ENCODE results near the gene LNP1. TPM values are rescaled to one million over a fixed set of nuclear protein-coding genes. Genes with fewer than 3 reads are reported as not detected.
"Not testable (repeated sequence)": the region's sequence is repeated elsewhere in the genome, so short reads cannot be mapped to it uniquely, and the experiment has no call there.

LNP1 gene
- total RNA-seq, 2 experiments from 2014 or later: 2.2 to 2.4 TPM

- Mint-ChIP-seq H3K27ac (no peak overlapping the region), H3K4me3 (no peak overlapping the region), H3K36me3 (ENCODE audit: low read depth) (peaks cover 3% of the 10 kb centered on the region), H3K9me3 (peaks cover 15% of the 10 kb centered on the region), H3K4me1 (ENCODE audit: low read depth) (peaks cover 5% of the 10 kb centered on the region), H3K27me3 (ENCODE audit: low read depth) (peaks cover 3% of the 10 kb centered on the region)
- intact Hi-C loops (cut with micrococcal nuclease): loop anchor here (10.0 kb wide), 3 partner anchors 728 to 1178 kb away; no protein-coding TSS in a partner anchor
- CTCF ChIA-PET: interaction anchor here (0.6 to 6.9 kb wide), 4 partner anchors 108 to 977 kb away, joined by 3 to 115 read pairs (median 4); no protein-coding TSS in a partner anchor
- no peak for DNase-seq
Measured at GRCh38 chr3:100467133-100467532, 65.8 kb downstream of the LNP1 start.

GRCh38 chr3:100468676-100469075, 67.3 kb downstream of the LNP1 start:
- no peak overlapping the region for H3K4me3 Mint-ChIP-seq
- H3K4me1 Mint-ChIP-seq (ENCODE audit: low read depth): peaks cover 5% of the 10 kb centered on the region
- peaks cover 3% of the 10 kb centered on the region for H3K36me3 Mint-ChIP-seq (ENCODE audit: low read depth)
- peaks cover 1% of the 10 kb centered on the region for H3K27me3 Mint-ChIP-seq (ENCODE audit: low read depth)
- H3K27ac Mint-ChIP-seq: no peak overlapping the region
- no peak for DNase-seq
- peaks cover 15% of the 10 kb centered on the region for H3K9me3 Mint-ChIP-seq
- CTCF ChIA-PET: interaction anchor here (1.5 kb wide), 1 partner anchor 121 kb away, joined by 4 read pairs; no protein-coding TSS in a partner anchor
- intact Hi-C loops (cut with micrococcal nuclease): loop anchor here (10.0 kb wide), 3 partner anchors 726 to 1176 kb away; no protein-coding TSS in a partner anchor

- no peaks in the 10 kb centered on the region for H3K27me3 Mint-ChIP-seq (ENCODE audit: low read depth)
- CTCF ChIA-PET: interaction anchor here (1.5 kb wide), 1 partner anchor 11 kb away, joined by 4 read pairs; no protein-coding TSS in a partner anchor
- DNase-seq: no peak
Measured at GRCh38 chr3:100470951-100471350, 69.6 kb downstream of the LNP1 start.

GRCh38 chr3:100471444-100471843, 70.1 kb downstream of the LNP1 start:
- Mint-ChIP-seq H3K4me3 (no peak overlapping the region), H3K27ac (no peak overlapping the region), H3K4me1 (ENCODE audit: low read depth) (no peaks in the 10 kb centered on the region), H3K27me3 (ENCODE audit: low read depth) (no peaks in the 10 kb centered on the region), H3K9me3 (peaks cover 15% of the 10 kb centered on the region), H3K36me3 (ENCODE audit: low read depth) (peaks cover 3% of the 10 kb centered on the region)
- no peak for DNase-seq
- intact Hi-C loops (cut with micrococcal nuclease): no loop called here
- CTCF ChIA-PET: interaction anchor here (1.5 kb wide), 1 partner anchor 10 kb away, joined by 4 read pairs; no protein-coding TSS in a partner anchor

More at GRCh38 chr3:100470951-100471350, 69.6 kb downstream of the LNP1 start:
- Mint-ChIP-seq H3K4me1 (ENCODE audit: low read depth) (peaks cover 3% of the 10 kb centered on the region), H3K36me3 (ENCODE audit: low read depth) (peaks cover 3% of the 10 kb centered on the region), H3K27ac (no peak overlapping the region), H3K4me3 (no peak overlapping the region), H3K9me3 (peaks cover 15% of the 10 kb centered on the region)
- intact Hi-C loops (cut with micrococcal nuclease): no loop called here

GRCh38 chr3:100477851-100478360, 76.6 kb downstream of the LNP1 start:
- CTCF ChIA-PET; H3K4me1 Mint-ChIP-seq (ENCODE audit: low read depth); H3K4me3 Mint-ChIP-seq; H3K36me3 Mint-ChIP-seq (ENCODE audit: low read depth); intact Hi-C loops (cut with micrococcal nuclease); H3K27ac Mint-ChIP-seq; H3K9me3 Mint-ChIP-seq; DNase-seq; H3K27me3 Mint-ChIP-seq (ENCODE audit: low read depth): not testable (repeated sequence)

GRCh38 chr3:100478521-100478920, 77.2 kb downstream of the LNP1 start:
- H3K4me1 Mint-ChIP-seq (ENCODE audit: low read depth); H3K9me3 Mint-ChIP-seq; intact Hi-C loops (cut with micrococcal nuclease); H3K27me3 Mint-ChIP-seq (ENCODE audit: low read depth); DNase-seq; H3K4me3 Mint-ChIP-seq; CTCF ChIA-PET; H3K36me3 Mint-ChIP-seq (ENCODE audit: low read depth); H3K27ac Mint-ChIP-seq: not testable (repeated sequence)

- Mint-ChIP-seq H3K9me3 (no peaks in the 10 kb centered on the region), H3K36me3 (ENCODE audit: low read depth) (no peaks in the 10 kb centered on the region), H3K27me3 (ENCODE audit: low read depth) (peaks cover 3% of the 10 kb centered on the region), H3K4me3 (no peak overlapping the region), H3K4me1 (ENCODE audit: low read depth) (no peaks in the 10 kb centered on the region), H3K27ac (no peak overlapping the region)
- no peak for DNase-seq
- CTCF ChIA-PET: interaction anchor here (0.7 kb wide), 1 partner anchor 18 kb away, joined by 5 read pairs; no protein-coding TSS in a partner anchor
- intact Hi-C loops (cut with micrococcal nuclease): no loop called here
Measured at GRCh38 chr3:100480081-100480480, 78.7 kb downstream of the LNP1 start.

- no peaks in the 10 kb centered on the region for H3K9me3 Mint-ChIP-seq
- no peak overlapping the region for H3K27ac Mint-ChIP-seq
- intact Hi-C loops (cut with micrococcal nuclease): no loop called here
- no peak for DNase-seq
- H3K4me3 Mint-ChIP-seq: no peak overlapping the region
- no peaks in the 10 kb centered on the region for H3K36me3 Mint-ChIP-seq (ENCODE audit: low read depth)
- H3K4me1 Mint-ChIP-seq (ENCODE audit: low read depth): no peaks in the 10 kb centered on the region
- CTCF ChIA-PET: interaction anchor here (0.6 to 1.4 kb wide), 3 partner anchors 11 to 85 kb away, joined by 3 to 4 read pairs (median 3); no protein-coding TSS in a partner anchor
- H3K27me3 Mint-ChIP-seq (ENCODE audit: low read depth): peaks cover 3% of the 10 kb centered on the region
Measured at GRCh38 chr3:100482176-100482575, 80.8 kb downstream of the LNP1 start.

- H3K27me3 Mint-ChIP-seq (ENCODE audit: low read depth): peaks cover 3% of the 10 kb centered on the region
- H3K4me3 Mint-ChIP-seq: no peak overlapping the region
- H3K4me1 Mint-ChIP-seq (ENCODE audit: low read depth): no peaks in the 10 kb centered on the region
- intact Hi-C loops (cut with micrococcal nuclease): no loop called here
- no peaks in the 10 kb centered on the region for H3K9me3 Mint-ChIP-seq
- no peak for DNase-seq
- H3K36me3 Mint-ChIP-seq (ENCODE audit: low read depth): no peaks in the 10 kb centered on the region
- CTCF ChIA-PET: no interaction called here
- no peak overlapping the region for H3K27ac Mint-ChIP-seq
Measured at GRCh38 chr3:100483529-100483928, 82.2 kb downstream of the LNP1 start.

GRCh38 chr3:100486808-100487207, 85.5 kb downstream of the LNP1 start:
- CTCF ChIA-PET: interaction anchor here (0.7 to 0.9 kb wide), 3 partner anchors 24 to 93 kb away, joined by 3 read pairs; no protein-coding TSS in a partner anchor
- Mint-ChIP-seq H3K27ac (no peak overlapping the region), H3K27me3 (ENCODE audit: low read depth) (peaks cover 3% of the 10 kb centered on the region), H3K4me1 (ENCODE audit: low read depth) (no peaks in the 10 kb centered on the region), H3K9me3 (no peaks in the 10 kb centered on the region), H3K4me3 (no peak overlapping the region), H3K36me3 (ENCODE audit: low read depth) (no peaks in the 10 kb centered on the region)
- DNase-seq: no peak
- intact Hi-C loops (cut with micrococcal nuclease): no loop called here

GRCh38 chr3:100489118-100489517, 87.8 kb downstream of the LNP1 start:
- no peaks in the 10 kb centered on the region for H3K9me3 Mint-ChIP-seq
- CTCF ChIA-PET: interaction anchor here (0.7 kb wide), 2 partner anchors 25 to 102 kb away, joined by 3 read pairs; no protein-coding TSS in a partner anchor

GRCh38 chr3:100492059-100493006, 91.0 kb downstream of the LNP1 start, which contains the start of gene TMEM45A:
Gene TMEM45A, plus strand, starts transcription at chr3:100492619. Its CDS starts 62,593 bp downstream, at chr3:100555212.
- CTCF ChIA-PET: interaction anchor here (1.3 kb wide), 1 partner anchor 29 kb away, joined by 4 read pairs; no protein-coding TSS in a partner anchor

More at GRCh38 chr3:100489118-100489517, 87.8 kb downstream of the LNP1 start:
- intact Hi-C loops (cut with micrococcal nuclease): no loop called here
- no peak overlapping the region for H3K27ac Mint-ChIP-seq
- no peak overlapping the region for H3K4me3 Mint-ChIP-seq
- H3K4me1 Mint-ChIP-seq (ENCODE audit: low read depth): peaks cover 3% of the 10 kb centered on the region
- no peaks in the 10 kb centered on the region for H3K36me3 Mint-ChIP-seq (ENCODE audit: low read depth)
- H3K27me3 Mint-ChIP-seq (ENCODE audit: low read depth): no peaks in the 10 kb centered on the region
- DNase-seq: no peak

More at GRCh38 chr3:100492059-100493006, 91.0 kb downstream of the LNP1 start, which contains the start of gene TMEM45A:
- Mint-ChIP-seq H3K9me3 (no peaks in the 10 kb centered on the region), H3K4me3 (peak within 1 kb of the TSS; percentile 77), H3K36me3 (ENCODE audit: low read depth) (no peaks in the 10 kb centered on the region), H3K4me1 (ENCODE audit: low read depth) (peaks cover 3% of the 10 kb centered on the region), H3K27ac (no peak within 1 kb of the TSS), H3K27me3 (ENCODE audit: low read depth) (peaks cover 6% of the 10 kb centered on the region)
- peak; percentile 86 for DNase-seq
- intact Hi-C loops (cut with micrococcal nuclease): loop anchor here (1.0 to 5.0 kb wide), 3 partner anchors 91 to 232 kb away; partner anchors contain the start of genes LNP1, NIT2, TBC1D23 and TOMM70
